ENCODE data around the gene FOXO4.

- no peak for TF ChIP-seq ZSCAN18 (CRISPR knock-in tag; IDR thresholded peaks at IDR 0.05)
- peak; percentile 66 for TF ChIP-seq CTCF (IDR thresholded peaks at IDR 0.05)
- no peak for TF ChIP-seq E2F1 (CRISPR knock-in tag; IDR thresholded peaks at IDR 0.05)
- TF ChIP-seq CREB1 (CRISPR knock-in tag; IDR thresholded peaks at IDR 0.05), result no peak
- no peak for TF ChIP-seq ZNF121 (CRISPR knock-in tag; IDR thresholded peaks at IDR 0.05)
- TF ChIP-seq TEAD1 (CRISPR knock-in tag; IDR thresholded peaks at IDR 0.05), result no peak
- TF ChIP-seq USF1 (CRISPR knock-in tag; IDR thresholded peaks at IDR 0.05), result no peak
Measured at GRCh38 chrX:71128915-71129765, 33.5 kb downstream of the FOXO4 start.
